HL-60 (cell line): Measurements from ENCODE around the gene PRR5.
A peak's percentile ranks its signal among the peaks of the same experiment; 100 is the strongest.

Source experiments
- DNase-seq, 2 experiments: peaks; one replicate each; pipeline ENCODE4 v3.0.0-alpha.2; 2010 to 2020; ENCODE audit warnings: low read depth in 1 of 2, low spot score in 1 of 2
- H3K27ac ChIP-seq: fragments of 250-450 bp; sonication (Bioruptor Pico); replicated peaks from 2 replicates; pipeline ENCODE4 v1.5.1; 2020; ENCODE audit warnings: mild to moderate bottlenecking, moderate library complexity
- H3K27me3 ChIP-seq: fragments of 250-450 bp; sonication (Bioruptor Pico); 2 replicates; pipeline ENCODE4 v1.5.1; 2021; ENCODE audit warnings: mild to moderate bottlenecking, moderate library complexity; ENCODE audit not compliant: insufficient read depth, poor library complexity, severe bottlenecking
- H3K4me3 ChIP-seq: replicated peaks from 2 replicates; pipeline ENCODE4 v1.5.1; 2011; ENCODE audit warnings: mild to moderate bottlenecking, control low read depth, low read length; ENCODE audit not compliant: insufficient read depth
- CTCF ChIP-seq: IDR thresholded peaks from one replicate; pipeline ENCODE4 v1.5.1; 2011; ENCODE audit warnings: low read length, control low read depth, inconsistent platforms; ENCODE audit not compliant: insufficient read depth
- GABPA ChIP-seq: IDR thresholded peaks from 2 replicates; pipeline ENCODE4 v1.6.1; 2012; ENCODE audit warnings: low read depth
- POLR2AphosphoS5 ChIP-seq: IDR thresholded peaks from 2 replicates; pipeline ENCODE4 v1.6.1; 2012; ENCODE audit warnings: low read depth
- REST ChIP-seq: IDR thresholded peaks from 2 replicates; pipeline ENCODE4 v1.6.1; 2012; ENCODE audit warnings: low read depth; ENCODE audit not compliant: insufficient replicate concordance
- SPI1 ChIP-seq: IDR thresholded peaks from 2 replicates; pipeline ENCODE4 v1.6.1; 2012; ENCODE audit warnings: low read depth, mild to moderate bottlenecking, borderline replicate concordance

Gene PRR5

GRCh38 chr22:44663256-44663999 is 38.6 kb upstream of the PRR5 start:
- no peak for DNase-seq
- no peak overlapping the region for H3K4me3 ChIP-seq

GRCh38 chr22:44664149-44664548 is 37.9 kb upstream of the PRR5 start:
- TF ChIP-seq CTCF (no peak), GABPA (no peak), SPI1 (no peak; the same call in 1 of the 2 replicates), REST (no peak), POLR2AphosphoS5 (peak; percentile 44; the same call in 1 of the 2 replicates)
- H3K4me3 ChIP-seq = no peak overlapping the region
- H3K27me3 ChIP-seq = peaks cover 3% of the 10 kb centered on the region
- H3K27ac ChIP-seq = peak overlapping the region; percentile 58
- peak; percentile 43 to 89 for DNase-seq

More at GRCh38 chr22:44663256-44663999, 38.6 kb upstream of the PRR5 start:
- Histone ChIP-seq H3K27me3 (no peaks in the 10 kb centered on the region), H3K27ac (peak overlapping the region; percentile 58)
- TF ChIP-seq CTCF (no peak), SPI1 (no peak), REST (no peak), POLR2AphosphoS5 (no peak), GABPA (no peak)

- peak in 1 of 2 experiments; percentile 76 for DNase-seq
- Histone ChIP-seq H3K27ac (no peak overlapping the region; the same call in 1 of the 2 replicates), H3K4me3 (no peak overlapping the region), H3K27me3 (peaks cover 6% of the 10 kb centered on the region)
- no peak for TF ChIP-seq REST
- peak; percentile 52; the same call in 1 of the 2 replicates for TF ChIP-seq GABPA
- peak; percentile 40; the same call in 1 of the 2 replicates for TF ChIP-seq SPI1
- peak; percentile 37; the same call in 1 of the 2 replicates for TF ChIP-seq POLR2AphosphoS5
- no peak for TF ChIP-seq CTCF
These were observed 36.9 kb upstream of the PRR5 start for GRCh38 chr22:44665115-44665514.
